Measurements from ENCODE around the gene MINDY1. TPM values are rescaled to one million over a fixed set of nuclear protein-coding genes. Genes with fewer than 3 reads are reported as not detected.

MINDY1 gene
- polyA plus RNA-seq, 3 donors: 11.5 to 25.0 (median 13.2) TPM

DNA sequence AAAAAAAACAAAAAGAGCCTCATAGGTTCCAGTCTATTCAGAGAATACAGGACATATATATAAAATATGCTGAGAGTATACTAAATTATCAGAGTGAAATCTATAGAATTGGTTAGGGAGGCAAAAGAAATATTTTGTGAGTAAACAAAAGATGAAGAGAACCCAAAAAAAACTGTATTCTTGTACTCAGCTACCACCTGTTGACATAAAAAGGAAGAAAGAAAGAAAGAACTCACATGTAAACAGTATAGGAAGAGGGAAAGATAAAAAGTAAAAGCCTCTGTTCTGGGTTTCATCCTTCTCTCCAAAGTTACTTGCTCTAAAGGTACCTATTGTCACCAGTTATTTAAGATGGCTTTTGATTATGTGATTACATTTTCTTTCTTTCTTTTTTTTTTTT lies 19.8 kb upstream of the MINDY1 start:
- peaks cover 4 to 7% of the 10 kb centered on the region in 2 donors for H3K4me1 ChIP-seq (ENCODE audit: control insufficient read depth in 1 of 2, insufficient read depth in 2 of 2, low read length in 2 of 2)
- H3K79me2 ChIP-seq (ENCODE audit: insufficient read depth, low read length): no peaks in the 10 kb centered on the region
- H3K36me3 Mint-ChIP-seq: peaks cover 48 to 71% of the 10 kb centered on the region in 2 donors
- H3K9me3 ChIP-seq (replicated peaks in 1 of 2; ENCODE audit: control insufficient read depth in 1 of 2, insufficient read depth in 1 of 2, low read length in 2 of 2): no peaks in the 10 kb centered on the region
- no peaks in the 10 kb centered on the region for H3K27me3 ChIP-seq (ENCODE audit: control insufficient read depth in 2 of 2, insufficient read depth in 2 of 2, low read length in 2 of 2)
- peaks cover 3% of the 10 kb centered on the region for H3K4me1 Mint-ChIP-seq
- intact Hi-C loops (cut with micrococcal nuclease): loop anchor here in 1 of 2 donors (5.0 kb wide), 1 partner anchor 131 kb away; the partner anchor contains the start of gene TNFAIP8L2
- no peak overlapping the region for H3K27ac ChIP-seq (ENCODE audit: low read depth in 1 of 2, low read length in 2 of 2)
- no peaks in the 10 kb centered on the region for H4K20me1 ChIP-seq (ENCODE audit: insufficient read depth, low read length)
- H3K4me3 Mint-ChIP-seq: no peak overlapping the region
- H2AFZ ChIP-seq (ENCODE audit: insufficient read depth, low read depth, low read length, poor library complexity, severe bottlenecking): no peak overlapping the region
- no peak overlapping the region for H3K4me3 ChIP-seq (replicated peaks in 1 of 3; ENCODE audit: low read depth in 2 of 3, low read length in 3 of 3)
- H3K9me3 Mint-ChIP-seq: no peaks in the 10 kb centered on the region
- TF ChIP-seq, protein P1, sequence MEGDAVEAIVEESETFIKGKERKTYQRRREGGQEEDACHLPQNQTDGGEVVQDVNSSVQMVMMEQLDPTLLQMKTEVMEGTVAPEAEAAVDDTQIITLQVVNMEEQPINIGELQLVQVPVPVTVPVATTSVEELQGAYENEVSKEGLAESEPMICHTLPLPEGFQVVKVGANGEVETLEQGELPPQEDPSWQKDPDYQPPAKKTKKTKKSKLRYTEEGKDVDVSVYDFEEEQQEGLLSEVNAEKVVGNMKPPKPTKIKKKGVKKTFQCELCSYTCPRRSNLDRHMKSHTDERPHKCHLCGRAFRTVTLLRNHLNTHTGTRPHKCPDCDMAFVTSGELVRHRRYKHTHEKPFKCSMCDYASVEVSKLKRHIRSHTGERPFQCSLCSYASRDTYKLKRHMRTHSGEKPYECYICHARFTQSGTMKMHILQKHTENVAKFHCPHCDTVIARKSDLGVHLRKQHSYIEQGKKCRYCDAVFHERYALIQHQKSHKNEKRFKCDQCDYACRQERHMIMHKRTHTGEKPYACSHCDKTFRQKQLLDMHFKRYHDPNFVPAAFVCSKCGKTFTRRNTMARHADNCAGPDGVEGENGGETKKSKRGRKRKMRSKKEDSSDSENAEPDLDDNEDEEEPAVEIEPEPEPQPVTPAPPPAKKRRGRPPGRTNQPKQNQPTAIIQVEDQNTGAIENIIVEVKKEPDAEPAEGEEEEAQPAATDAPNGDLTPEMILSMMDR (IDR thresholded peaks at IDR 0.05): no peak
- H3K9ac ChIP-seq (ENCODE audit: insufficient read depth, low read length, poor library complexity, severe bottlenecking): no peak overlapping the region
- no peak overlapping the region for H3K27ac Mint-ChIP-seq
- peaks cover 28 to 64% of the 10 kb centered on the region in 2 donors for H3K36me3 ChIP-seq (replicated peaks in 1 of 2; ENCODE audit: control insufficient read depth in 1 of 2, insufficient read depth in 2 of 2, low read length in 2 of 2)
- no peak for DNase-seq
- no peak overlapping the region for H3K4me2 ChIP-seq (replicated peaks; ENCODE audit: extremely low read depth, low read length, poor library complexity, severe bottlenecking)
- no peaks in the 10 kb centered on the region for H3K27me3 Mint-ChIP-seq (ENCODE audit: low read depth in 3 of 3)

- Histone ChIP-seq H3K27me3 (ENCODE audit: control insufficient read depth in 2 of 2, insufficient read depth in 2 of 2, low read length in 2 of 2) (no peaks in the 10 kb centered on the region), H3K4me1 (ENCODE audit: control insufficient read depth in 1 of 2, insufficient read depth in 2 of 2, low read length in 2 of 2) (peaks cover 4 to 7% of the 10 kb centered on the region in 2 donors), H3K4me2 (replicated peaks; ENCODE audit: extremely low read depth, low read length, poor library complexity, severe bottlenecking) (peak overlapping the region; percentile 4), H3K27ac (ENCODE audit: low read depth in 1 of 2, low read length in 2 of 2) (no peak overlapping the region), H3K79me2 (ENCODE audit: insufficient read depth, low read length) (no peaks in the 10 kb centered on the region), H3K9ac (ENCODE audit: insufficient read depth, low read length, poor library complexity, severe bottlenecking) (no peak overlapping the region), H3K9me3 (replicated peaks in 1 of 2; ENCODE audit: control insufficient read depth in 1 of 2, insufficient read depth in 1 of 2, low read length in 2 of 2) (no peaks in the 10 kb centered on the region), H3K36me3 (replicated peaks in 1 of 2; ENCODE audit: control insufficient read depth in 1 of 2, insufficient read depth in 2 of 2, low read length in 2 of 2) (peaks cover 17 to 46% of the 10 kb centered on the region in 2 donors), H3K4me3 (replicated peaks in 1 of 3; ENCODE audit: low read depth in 2 of 3, low read length in 3 of 3) (no peak overlapping the region), H2AFZ (ENCODE audit: insufficient read depth, low read depth, low read length, poor library complexity, severe bottlenecking) (peak overlapping the region; percentile 7), H4K20me1 (ENCODE audit: insufficient read depth, low read length) (no peaks in the 10 kb centered on the region)
- peak; percentile 70 to 82 (median 71) for DNase-seq
- H3K4me3 Mint-ChIP-seq: peak overlapping the region; percentile 51 to 66
- H3K27ac Mint-ChIP-seq: peak overlapping the region in 2 of 7 donors; percentile 54 to 70
- intact Hi-C loops (cut with micrococcal nuclease): loop anchor here in 1 of 2 donors (5.0 kb wide), 2 partner anchors 33 to 133 kb away; partner anchors contain the start of genes CDC42SE1 and TNFAIP8L2
- no peaks in the 10 kb centered on the region for H3K9me3 Mint-ChIP-seq
- no peaks in the 10 kb centered on the region for H3K27me3 Mint-ChIP-seq (ENCODE audit: low read depth in 3 of 3)
- WGBS (ENCODE audit: insufficient coverage): 4% methylated on average over 4 of the region's 6 CpGs
- peaks cover 33 to 64% of the 10 kb centered on the region in 2 donors for H3K36me3 Mint-ChIP-seq
- TF ChIP-seq, protein P1 (IDR thresholded peaks at IDR 0.05): peak; percentile 75
- H3K4me1 Mint-ChIP-seq: peaks cover 3% of the 10 kb centered on the region
Observed at GRCh38 chr1:151024540-151025146, 17.9 kb upstream of the MINDY1 start.
